ENCODE data around the gene CADM4.
"Not testable (repeated sequence)": the region's sequence is repeated elsewhere in the genome, so short reads cannot be mapped to it uniquely, and the experiment has no call there.

The CADM4 gene

DNA sequence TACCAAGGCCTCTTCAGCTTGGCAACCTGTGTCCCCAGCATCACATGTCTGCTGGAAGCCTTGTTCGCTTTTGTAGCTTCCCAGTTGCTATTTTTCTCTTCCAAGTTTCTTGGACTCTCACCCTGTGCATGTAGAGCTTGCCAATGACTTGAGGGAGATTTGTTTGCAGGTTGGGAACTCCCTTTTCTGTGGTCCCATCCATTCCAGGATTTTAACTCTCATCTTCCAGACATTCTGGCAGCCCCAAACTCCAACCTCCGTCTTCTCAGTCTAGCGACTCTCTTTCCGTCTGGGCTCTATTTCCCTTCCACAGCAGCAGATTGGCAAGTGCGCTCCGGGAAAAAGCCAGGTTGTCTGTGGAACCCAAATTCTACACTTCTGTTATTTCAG, 21.3 kb upstream of the CADM4 start:
- DNase-seq: no peak

DNA sequence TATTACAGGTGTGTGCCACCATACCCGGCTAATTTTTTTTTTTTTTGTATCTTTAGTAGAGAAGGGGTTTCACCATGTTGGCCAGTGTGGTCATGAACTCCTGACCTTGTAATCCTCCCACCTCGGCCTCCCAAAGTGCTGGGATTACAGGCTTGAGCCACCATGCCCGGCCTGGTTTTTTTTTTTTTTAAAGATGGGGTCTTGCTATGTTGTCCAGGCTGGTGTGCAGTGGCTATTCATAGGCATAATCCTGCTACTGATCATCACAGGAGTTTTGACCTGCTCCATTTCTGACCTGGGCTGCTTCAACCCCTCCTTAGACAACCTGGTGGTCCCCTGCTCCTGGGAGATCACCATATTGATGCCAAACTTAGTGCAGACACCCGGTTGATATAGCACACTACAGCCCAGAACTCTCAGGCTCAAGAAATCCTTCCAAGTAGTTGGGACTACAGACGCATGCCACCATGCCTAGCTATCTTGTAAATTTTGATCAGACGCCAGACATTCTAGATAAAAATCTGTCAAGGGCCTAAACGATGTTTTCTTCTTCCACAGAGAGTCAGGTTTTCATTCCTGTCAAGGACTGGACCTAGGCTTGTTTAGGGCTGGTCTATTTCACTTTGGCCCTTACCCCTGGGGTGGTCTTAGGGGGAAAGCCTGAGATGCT, 20.8 kb upstream of the CADM4 start:
- no peak for DNase-seq

DNA sequence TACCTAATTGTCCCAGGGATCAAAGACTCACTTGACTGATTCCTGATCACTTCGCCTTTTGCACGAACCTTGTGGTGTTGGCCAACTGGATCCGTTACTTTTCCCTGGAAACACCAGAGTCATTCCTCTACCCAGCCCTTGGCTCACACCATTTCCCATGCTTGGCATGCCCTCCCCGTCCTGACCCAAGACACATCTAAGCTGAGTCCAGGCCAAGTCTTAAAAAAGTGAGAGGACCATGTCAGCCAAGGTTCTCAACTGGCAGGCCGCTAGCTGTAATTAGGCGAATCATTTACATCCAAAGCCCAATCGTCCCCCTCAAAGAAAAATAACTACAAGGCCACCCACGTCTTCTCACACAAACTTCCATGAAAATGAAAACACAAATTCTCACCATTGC, 18.8 kb upstream of the CADM4 start:
- no peak for DNase-seq

DNA sequence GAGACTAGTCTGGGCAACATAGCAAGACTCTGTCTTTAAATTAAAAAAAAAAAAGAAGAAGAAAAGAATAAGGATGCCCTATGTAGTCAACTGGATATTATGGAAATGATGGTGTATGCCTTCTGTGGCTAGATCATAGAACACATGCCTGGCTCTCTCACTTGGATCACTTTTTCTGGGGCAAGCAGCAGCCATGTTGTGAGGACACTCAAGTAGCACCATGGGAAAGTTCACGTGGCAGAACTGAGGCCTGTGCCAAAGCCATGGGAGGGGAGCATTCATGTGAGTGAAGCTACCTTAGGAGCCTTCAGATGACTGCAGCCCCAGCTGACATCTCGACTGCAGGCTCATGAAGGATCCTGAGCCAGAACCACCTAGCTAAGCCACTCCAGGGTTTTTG, 18.4 kb upstream of the CADM4 start:
- no peak for DNase-seq

DNA sequence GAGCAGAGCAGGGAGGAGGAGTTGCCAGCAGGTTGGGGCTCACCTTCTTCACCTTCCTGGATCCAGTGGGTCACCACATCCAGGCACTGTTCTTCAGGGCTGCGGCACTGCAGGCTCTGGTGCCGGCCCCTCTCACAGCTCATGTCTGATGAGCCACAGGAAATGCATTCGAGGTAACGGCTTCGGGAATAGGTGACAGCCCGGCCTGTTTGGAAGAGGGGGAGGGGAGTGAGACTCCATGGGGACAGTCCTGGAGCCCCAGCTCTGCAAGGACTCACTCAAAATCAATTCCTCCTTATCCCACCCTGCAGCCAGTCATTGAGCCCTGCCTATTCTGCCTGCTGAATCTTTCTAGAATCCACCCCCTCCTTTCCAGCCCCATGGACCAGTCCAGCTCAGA, 16.8 kb upstream of the CADM4 start:
- DNase-seq: no peak

DNA sequence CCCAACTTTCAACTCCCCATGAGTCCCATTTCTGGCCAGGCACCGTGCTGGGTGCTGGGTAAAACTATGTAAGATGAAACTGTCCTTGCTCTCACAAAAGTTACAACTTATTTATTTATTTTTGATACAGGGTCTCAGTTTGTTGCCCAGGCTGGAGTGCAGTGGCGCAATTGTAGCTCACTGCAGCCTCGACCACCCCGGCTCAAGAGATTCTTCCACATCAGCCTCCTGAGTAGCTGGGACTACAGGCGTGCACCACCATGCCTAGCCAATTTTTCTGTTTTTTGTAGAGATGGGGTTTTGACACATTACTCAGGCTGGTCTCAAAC, 12.9 kb upstream of the CADM4 start:
- DNase-seq: no peak

DNA sequence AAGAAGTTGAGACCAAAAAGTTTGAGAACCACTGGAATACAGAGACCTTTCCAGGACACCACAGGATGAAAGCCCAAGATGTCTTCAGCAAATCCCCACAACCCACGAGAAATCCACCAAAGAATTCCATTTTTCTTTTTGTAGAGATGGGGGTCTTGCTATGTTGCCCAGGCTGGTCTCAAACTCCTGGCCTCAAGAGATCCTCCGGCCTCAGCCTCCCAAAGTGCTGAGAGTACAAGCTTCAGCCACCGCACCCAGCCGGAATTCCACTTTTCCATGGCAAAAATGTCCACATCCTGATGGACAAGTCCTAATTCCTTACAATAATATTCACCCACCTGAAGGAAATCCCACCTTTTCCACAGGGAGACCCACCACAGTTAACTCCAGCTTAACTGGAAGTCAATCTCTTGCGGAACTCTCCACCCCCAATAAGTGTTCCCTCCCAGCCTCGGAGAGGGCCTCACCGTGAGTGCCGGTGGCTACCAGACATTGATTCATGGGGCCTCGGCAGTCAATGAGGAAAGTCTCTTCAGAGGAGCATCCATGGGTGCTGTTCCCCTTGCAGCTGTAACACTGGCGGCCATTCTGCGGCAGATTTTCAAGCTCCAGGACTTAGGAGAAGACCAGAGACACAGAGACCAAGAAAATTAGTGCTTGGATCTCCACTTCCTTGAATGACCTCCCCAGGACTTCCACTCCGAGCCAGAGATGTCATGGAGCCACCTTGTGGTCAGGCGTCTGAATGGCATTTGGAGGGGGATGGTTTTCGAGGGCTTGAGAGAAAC, 12.3 kb upstream of the CADM4 start:
- DNase-seq: peak; percentile 56

DNA sequence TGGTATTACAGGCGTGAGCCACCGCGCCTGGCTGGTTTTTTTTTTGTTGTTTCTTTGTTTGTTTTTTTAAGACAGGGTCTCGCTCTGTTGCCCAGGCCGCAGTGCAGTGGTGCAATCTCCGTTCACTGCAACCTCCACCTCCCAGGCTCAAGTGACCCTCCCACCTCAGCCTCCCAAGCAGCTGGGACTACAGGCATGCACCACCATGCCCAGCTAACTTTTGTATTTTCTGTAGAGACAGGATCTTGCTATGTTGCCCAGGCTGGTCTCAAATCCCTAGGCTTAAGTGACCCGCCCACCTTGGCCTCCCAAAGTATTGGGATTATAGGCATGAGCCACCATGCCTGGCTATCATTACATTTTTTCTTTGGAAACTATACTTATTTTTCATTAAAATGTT, 10.6 kb upstream of the CADM4 start:
- not testable (repeated sequence) for DNase-seq

DNA sequence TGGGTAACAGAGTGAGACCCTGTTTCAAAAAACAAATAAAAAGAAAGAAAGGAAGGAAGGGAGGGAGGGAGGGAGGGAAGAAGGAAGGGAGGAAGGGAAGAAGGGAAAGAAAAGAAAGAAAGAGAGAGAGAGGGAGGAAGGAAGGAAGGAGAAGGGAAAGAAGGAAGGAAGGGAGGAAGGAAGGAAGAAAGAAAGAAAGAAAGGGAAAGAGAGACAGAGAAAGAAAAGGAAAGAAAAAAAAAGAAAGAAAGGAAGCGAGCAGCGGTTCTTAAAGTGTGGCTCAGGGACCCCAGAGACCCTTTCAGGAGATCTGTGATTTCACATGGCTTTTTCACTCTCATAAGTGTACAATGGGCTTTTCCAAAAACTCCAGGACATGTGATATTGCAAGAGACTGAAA, 9.9 kb upstream of the CADM4 start:
- no peak for DNase-seq

DNA sequence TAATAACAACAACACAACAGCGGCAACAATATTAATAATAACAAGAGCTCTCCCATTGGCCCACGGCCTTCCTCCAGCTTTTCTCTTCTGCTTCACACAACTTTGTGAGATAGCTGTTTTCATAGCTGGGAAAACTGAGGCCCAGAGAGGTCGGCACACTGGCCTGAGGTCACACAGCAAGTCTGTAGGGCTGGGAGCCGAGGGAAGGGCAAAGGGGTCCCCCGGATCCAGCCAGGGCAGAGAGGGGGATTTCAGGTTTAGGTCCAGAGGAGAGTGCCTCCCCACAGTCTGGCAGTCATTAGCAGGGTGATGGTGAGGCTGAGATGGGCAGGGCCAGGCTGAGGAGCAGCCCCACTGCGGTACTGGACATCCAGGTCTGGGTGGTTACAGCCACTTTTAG, 9.0 kb upstream of the CADM4 start:
- DNase-seq: no peak

DNA sequence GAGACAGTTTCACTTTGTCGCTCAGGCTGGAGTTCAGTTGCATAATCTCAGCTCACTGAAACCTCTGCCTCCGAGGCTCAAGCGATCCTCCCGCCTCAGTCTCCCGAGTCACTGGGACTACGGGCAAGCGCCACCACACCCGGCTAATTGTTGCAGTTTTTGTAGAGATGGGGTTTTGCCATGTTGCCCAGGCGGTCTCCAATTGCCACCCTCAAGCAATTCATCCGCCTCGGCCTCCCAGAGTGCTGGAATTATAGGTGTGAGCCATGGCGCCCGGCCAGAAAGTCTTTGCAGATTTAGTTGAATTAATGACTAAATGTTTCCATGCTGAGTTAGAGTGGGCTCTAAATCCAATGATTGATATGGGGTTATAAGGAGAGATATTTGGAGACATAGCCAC, 4.5 kb upstream of the CADM4 start:
- no peak for DNase-seq

DNA sequence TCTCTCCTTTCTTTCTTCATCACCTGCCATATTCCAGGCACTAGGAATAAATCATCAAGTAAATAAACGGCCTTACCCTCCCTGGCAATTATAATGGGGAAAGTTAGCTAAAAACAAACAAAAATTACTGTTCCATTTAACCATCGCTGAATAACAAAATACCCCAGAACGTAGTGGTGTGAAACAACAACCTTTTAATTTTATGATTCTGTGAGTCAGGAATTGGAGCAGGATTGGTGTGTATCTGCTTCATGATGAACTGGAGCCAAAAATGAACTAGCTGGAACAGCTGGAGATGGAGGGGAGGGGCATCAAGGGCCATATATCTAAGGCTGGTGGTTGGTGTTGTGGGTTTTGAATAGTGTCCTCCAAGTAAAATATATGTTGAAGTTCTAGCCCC, 3.7 kb upstream of the CADM4 start:
- DNase-seq: no peak

DNA sequence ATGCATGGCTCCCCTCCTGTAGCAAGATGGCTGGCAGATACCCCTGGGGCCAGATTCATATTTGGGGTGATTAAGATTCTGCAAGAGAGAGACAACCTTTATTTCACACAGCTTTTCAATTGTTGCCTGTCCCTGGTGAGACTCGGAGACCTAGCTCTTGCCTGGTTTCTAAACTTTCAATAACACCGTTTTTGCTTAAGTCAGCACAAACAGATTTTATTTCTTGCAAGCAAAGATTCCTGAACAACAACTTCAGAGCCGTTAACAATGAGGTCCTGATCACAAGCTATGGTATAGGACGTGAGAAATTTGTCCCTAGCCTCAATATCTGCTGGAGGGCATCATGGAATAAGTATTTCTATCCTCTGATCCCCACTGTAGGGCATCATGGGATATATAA, 2.9 kb upstream of the CADM4 start:
- DNase-seq: no peak

DNA sequence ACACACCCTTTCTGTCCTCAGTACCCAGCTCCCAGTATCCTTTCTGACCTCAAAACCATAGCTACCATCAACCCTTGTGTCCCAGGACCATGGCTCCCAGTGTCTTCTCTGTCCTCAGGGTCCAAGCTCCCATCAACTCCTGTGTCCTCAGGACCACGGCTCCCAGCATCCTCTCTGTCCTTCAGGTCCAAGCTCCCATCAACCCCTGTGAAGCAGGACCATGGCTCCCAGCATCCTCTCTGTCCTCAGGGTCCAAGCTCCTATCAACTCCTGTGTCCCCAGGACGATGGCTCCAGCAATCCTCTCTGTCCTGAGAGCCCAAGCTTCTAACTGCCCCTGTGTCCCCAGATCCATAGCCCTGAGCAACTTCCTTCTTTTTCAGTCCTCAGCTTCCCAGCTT, 1.7 kb upstream of the CADM4 start:
- DNase-seq: no peak

DNA sequence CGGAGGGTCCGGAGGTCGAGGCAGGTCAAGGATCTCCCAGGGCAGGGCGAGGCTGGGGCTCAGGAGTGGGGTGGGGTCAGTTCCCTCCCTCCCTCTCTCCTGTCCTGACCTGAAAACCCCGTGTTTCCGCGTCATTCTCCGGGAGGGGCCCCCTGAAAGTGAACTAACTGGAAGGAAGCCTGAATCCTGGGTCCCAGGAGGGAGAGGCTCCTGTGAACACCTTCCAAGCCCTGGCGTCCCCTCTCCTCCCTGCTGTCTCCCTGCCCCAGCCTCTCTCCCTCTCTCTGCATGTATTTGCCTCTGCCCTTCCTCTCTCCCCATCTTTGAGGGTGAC, 741 bp upstream of the CADM4 start:
- no peak for DNase-seq

DNA sequence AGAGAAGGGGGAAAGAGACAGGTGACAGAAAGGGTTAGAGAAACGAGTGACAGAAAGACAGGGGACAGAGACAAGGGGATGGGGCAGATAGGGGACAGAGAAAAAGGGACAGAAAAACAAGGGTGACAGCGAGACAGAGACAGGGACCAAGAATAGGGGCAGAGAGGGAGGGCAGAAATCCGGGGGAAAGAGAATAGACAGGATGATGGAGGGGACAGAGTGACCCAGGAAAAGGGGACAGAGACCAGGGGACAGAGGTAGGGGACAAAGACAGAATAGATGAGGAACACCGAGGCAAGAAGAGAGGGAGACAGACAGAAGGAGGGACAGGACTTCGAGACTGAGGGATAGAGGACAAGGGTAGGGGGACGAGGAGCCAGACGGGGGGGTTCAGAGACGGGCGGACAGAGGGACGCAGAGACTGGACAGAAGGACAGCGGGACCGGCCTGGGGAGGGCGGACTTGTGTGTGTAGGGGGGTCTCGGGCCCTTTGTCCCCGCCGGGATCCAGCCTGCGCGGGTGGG, 593 bp downstream of the CADM4 start:
- DNase-seq: no peak

DNA sequence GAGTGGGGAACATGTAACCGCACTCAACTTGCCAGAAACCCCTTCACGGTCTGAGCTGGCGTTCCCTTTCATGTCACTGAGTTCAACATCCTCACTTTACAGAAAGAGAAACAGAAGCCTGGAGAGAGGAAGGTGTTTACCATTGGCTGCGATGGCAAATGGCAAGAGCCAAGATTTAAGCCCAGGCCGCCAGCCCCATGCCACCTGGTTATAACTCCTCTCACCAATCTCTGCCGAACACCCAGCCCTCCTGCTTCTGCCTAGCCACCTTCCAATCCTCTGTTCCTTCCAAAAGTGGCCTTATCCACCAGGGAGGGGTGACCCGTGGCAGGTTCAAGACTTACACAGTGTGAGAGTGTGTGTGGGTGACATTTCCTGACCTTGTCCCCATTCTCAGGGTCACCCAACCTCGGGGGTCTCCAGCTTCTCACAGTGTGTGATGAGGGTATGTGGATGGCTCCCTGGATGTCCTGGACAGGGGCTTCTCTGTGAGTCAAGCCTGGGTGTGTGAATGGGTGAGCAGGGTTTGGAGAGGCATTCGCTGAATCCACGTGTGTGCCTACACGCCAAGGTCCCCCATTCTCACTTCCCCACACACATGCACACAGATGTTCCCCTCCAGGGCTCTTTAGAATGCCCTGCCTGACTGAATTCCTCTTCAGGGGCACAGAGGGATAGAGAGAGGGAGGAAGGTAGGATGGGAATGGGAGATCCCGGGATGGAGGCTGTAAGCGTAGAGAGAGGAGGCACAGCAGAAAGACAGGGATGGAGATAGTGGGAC, 1.2 kb downstream of the CADM4 start:
- no peak for DNase-seq

DNA sequence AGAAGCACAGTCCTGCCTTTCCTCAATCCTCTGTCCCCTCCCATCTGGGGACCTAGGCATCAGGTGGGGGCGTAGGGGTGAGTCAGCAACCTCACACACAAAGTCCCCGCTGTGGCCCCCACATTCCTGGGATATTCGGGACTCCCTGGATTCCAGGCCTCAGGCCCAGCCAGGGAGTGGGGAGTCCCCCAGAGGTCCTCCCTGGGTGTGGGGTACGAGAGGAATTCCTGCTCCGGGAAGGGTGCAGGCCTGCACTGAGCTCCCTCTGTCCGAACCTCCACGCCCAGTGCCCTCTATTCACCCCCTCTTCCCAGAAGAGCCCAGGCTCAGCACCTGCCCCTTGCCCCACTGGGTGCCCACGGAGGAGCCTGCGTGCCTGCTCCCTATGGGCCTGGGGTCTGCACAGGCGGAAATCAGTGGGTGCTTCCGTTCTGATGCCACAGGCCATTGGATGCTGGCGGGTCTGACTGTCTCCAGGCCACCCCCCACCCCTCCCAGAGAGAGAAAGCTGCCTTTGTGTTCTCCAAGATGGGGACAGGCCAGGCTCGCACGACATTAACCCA, 3.4 kb downstream of the CADM4 start:
- peak; percentile 42 for DNase-seq

DNA sequence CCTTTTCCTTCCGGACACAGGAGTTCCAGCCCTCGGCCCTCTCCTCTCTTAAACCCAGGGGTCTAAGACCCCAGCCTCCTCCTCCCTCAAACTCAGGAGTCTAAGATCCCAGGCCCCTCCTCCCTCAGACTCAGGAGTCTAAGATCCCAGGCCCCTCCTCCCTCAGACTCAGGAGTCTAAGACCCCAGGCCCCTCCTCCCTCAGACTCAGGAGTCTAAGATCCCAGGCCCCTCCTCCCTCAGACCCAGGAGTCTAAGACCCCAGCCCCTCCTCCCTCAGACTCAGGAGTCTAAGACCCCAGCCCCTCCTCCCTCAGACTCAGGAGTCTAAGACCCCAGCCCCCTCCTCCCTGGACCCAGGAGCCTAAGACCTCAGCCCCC, 4.1 kb downstream of the CADM4 start:
- not testable (repeated sequence) for DNase-seq

DNA sequence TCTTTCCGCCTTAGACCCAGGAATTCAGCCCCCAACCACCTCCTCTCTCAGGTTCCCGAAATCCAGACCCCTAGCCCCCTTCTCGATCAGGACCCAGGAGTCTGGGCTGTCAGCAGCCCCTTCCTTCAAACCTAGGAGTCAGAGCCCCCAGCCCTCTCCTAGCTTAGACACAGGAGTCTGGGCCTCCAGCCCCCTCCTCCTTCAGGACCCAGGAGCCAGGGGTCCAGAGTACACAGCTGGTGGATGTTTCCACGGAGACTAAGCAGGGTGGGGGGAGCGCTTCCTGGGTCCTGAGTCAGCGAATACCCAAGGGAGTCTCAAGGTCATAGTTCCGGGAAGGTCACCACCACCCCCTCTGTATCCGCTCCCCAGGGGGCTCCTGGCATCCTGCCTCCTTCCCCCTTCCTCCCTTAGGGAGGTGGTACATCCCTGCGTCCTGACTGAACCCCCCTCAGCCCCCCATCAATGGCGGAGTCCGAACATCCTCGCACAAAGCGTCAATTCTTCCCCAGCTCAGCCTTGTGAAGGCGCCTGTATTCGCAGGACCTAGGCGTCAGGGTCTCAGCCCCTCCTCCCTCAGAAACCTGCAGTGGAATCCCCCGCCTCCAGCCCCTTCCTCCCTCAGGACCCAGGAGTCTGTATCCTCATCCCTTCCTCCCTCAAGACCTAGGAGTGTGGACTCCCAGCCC, 4.6 kb downstream of the CADM4 start:
- peak; percentile 44 for DNase-seq

DNA sequence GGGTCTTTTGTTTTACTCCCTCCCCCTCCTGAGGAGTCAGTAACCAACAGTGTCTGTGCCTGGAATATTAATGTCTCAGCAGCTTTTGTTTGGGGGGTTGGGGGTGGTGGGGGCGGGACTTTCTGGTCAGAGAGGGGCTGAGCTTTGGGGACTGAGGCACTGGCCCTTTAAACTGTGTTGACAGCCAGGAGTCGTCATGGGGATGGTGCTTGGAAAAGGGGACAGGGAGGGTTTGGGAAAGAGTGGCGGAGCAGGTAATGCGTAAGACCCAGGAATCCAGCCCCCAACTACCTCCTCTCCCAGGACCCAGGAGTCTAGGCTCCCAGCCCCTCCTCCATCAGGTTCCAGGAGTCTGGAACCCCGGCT, 5.2 kb downstream of the CADM4 start:
- no peak for DNase-seq

DNA sequence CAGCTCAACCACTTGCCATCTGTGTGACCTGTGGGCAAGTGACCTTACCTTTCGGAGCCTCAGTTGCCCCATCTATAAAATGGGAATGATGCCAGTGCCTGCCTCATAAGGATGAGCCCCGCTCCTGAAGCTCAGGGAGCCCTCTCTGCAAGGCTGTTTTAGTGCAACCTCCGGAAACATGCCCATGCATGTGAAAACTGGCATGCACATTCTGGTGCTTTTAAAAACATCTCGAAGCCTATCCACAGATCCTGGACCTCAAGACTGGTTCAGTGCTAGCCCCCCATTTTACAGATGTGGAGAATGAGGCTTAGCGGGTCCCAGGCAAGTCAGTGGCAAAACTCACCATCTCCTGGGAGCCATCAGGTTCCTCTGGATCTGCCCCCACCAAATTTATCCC, 5.6 kb downstream of the CADM4 start:
- no peak for DNase-seq

DNA sequence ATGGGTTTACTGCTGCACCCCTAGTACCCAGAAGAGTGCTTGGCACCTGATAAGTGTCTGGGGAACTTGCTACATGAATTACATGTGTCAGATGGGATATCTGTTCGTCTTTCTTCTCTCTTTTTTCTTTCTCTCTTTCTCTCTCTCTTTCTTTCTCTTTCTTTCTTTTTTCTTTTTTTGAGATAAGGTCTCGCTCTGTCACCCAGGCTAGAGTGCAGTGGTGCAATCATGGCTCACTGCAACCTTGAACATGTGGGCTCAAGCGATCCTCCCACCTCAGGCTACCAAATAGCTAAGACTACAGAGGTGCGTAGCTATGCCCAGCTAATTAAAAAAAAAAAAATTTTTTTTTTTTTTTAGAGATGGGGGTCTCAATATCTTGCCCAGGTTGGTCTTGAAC, 6.1 kb downstream of the CADM4 start:
- no peak for DNase-seq
